ENCODE results near the gene SERPINB10. TPM values are rescaled to one million over a fixed set of nuclear protein-coding genes. Genes with fewer than 3 reads are reported as not detected.
A peak's percentile ranks its signal among the peaks of the same experiment; 100 is the strongest.

Gene SERPINB10
- total and polyA plus RNA-seq, 9 of the 15 experiments (the other 6 are each of a cell fraction or from before 2014, with no cell fraction given) = not detected

GRCh38 chr18:63936156-63936931 lies 28.6 kb downstream of the SERPINB10 start:
- intact Hi-C loops (cut with micrococcal nuclease) (loop anchor here (2.0 to 5.0 kb wide), 2 partner anchors 42 to 419 kb away; no protein-coding TSS in a partner anchor), in situ Hi-C loops (cut with MboI) (no loop called here)
- H3K36me3 ChIP-seq (ENCODE audit: control insufficient read depth, insufficient read depth, low read length) = no peaks in the 10 kb centered on the region
- BruUV-seq (replicated peaks) = no TSS peak
- peaks cover 0 to 6% of the 10 kb centered on the region in 2 experiments; a peak in 2 of 5 replicates for H3K4me1 ChIP-seq (replicated peaks in 1 of 2; ENCODE audit: control insufficient read depth in 2 of 2, insufficient read depth in 2 of 2, low read length in 2 of 2)
- ATAC-seq (peak; percentile 99), DNase-seq (ENCODE audit: extremely low read depth in 1 of 4, low spot score in 3 of 4) (peak; percentile 14 to 60 (median 24)), FAIRE-seq (no peak)
- H3K9me3 ChIP-seq (replicated peaks; ENCODE audit: control insufficient read depth, insufficient read depth, low read depth, low read length) = no peaks in the 10 kb centered on the region
- H3K9me1 ChIP-seq (ENCODE audit: control insufficient read depth, insufficient read depth, low read length) = no peaks in the 10 kb centered on the region
- H4K20me1 ChIP-seq (replicated peaks; ENCODE audit: control insufficient read depth, insufficient read depth, low read length) = no peaks in the 10 kb centered on the region
- no peak overlapping the region for H2AFZ ChIP-seq (ENCODE audit: low read depth, low read length)
- POLR2A ChIA-PET = no interaction called here
- H3K9ac ChIP-seq (ENCODE audit: insufficient read depth in 1 of 2, low read depth in 2 of 2, low read length in 2 of 2) = no peak overlapping the region
- H3K4me3 ChIP-seq = no peak overlapping the region
- CTCF ChIA-PET (ENCODE audit: low intra/inter-chr PET ratio) = interaction anchor here (0.5 kb wide), 2 partner anchors 58 to 419 kb away, joined by 3 read pairs; no protein-coding TSS in a partner anchor
- no peak overlapping the region for H3K27ac ChIP-seq (ENCODE audit: extremely low read depth, low read depth, low read length)
- H3K27me3 ChIP-seq (ENCODE audit: control insufficient read depth in 2 of 2, insufficient read depth in 2 of 2, low read length in 2 of 2) = no peaks in the 10 kb centered on the region
- H3K4me2 ChIP-seq (ENCODE audit: insufficient read depth, low read length) = no peak overlapping the region
- 0% methylated on average over 18 of the region's 54 CpGs for WGBS (ENCODE audit: insufficient coverage, low coverage, missing lambda C conversion rate)
- H3K79me2 ChIP-seq (ENCODE audit: control insufficient read depth, insufficient read depth, low read length) = no peaks in the 10 kb centered on the region
- no peak for TF ChIP-seq RBM22 (IDR thresholded peaks at IDR 0.05; ENCODE audit: low read depth, low read length, poor library complexity, severe bottlenecking)
- TF ChIP-seq SMC3 (conservative IDR thresholded peaks at IDR 0.05; ENCODE audit: insufficient read depth, low read depth, low read length) = 0 out of 2 replicates have a peak, but pooled peaks have one; percentile 20
- TF ChIP-seq CC2D1A (IDR thresholded peaks at IDR 0.05) = no peak
- no peak for TF ChIP-seq PURB (CRISPR knock-in tag; IDR thresholded peaks at IDR 0.05; ENCODE audit: low read depth)
- peak; percentile 34 to 48 (median 44); a peak in 5 of 6 replicates for TF ChIP-seq CTCF (IDR thresholded peaks at IDR 0.05 in 2 of 3, conservative IDR thresholded peaks at IDR 0.05 in 1 of 3; ENCODE audit: insufficient read depth in 2 of 3, low read depth in 1 of 3, low read length in 3 of 3)
- no peak for TF ChIP-seq CHD4 (IDR thresholded peaks at IDR 0.05; ENCODE audit: insufficient read depth, insufficient replicate concordance, low read depth, low read length, poor library complexity, severe bottlenecking)
- TF ChIP-seq CBFA2T3 (IDR thresholded peaks at IDR 0.05) = no peak
- TF ChIP-seq THAP12 (CRISPR knock-in tag; IDR thresholded peaks at IDR 0.05) = no peak
- no peak for TF ChIP-seq ZNF165 (CRISPR knock-in tag; IDR thresholded peaks at IDR 0.05; ENCODE audit: borderline replicate concordance)
- TF ChIP-seq, protein P1, sequence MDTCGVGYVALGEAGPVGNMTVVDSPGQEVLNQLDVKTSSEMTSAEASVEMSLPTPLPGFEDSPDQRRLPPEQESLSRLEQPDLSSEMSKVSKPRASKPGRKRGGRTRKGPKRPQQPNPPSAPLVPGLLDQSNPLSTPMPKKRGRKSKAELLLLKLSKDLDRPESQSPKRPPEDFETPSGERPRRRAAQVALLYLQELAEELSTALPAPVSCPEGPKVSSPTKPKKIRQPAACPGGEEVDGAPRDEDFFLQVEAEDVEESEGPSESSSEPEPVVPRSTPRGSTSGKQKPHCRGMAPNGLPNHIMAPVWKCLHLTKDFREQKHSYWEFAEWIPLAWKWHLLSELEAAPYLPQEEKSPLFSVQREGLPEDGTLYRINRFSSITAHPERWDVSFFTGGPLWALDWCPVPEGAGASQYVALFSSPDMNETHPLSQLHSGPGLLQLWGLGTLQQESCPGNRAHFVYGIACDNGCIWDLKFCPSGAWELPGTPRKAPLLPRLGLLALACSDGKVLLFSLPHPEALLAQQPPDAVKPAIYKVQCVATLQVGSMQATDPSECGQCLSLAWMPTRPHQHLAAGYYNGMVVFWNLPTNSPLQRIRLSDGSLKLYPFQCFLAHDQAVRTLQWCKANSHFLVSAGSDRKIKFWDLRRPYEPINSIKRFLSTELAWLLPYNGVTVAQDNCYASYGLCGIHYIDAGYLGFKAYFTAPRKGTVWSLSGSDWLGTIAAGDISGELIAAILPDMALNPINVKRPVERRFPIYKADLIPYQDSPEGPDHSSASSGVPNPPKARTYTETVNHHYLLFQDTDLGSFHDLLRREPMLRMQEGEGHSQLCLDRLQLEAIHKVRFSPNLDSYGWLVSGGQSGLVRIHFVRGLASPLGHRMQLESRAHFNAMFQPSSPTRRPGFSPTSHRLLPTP (IDR thresholded peaks at IDR 0.05; ENCODE audit: borderline replicate concordance, extremely low read depth, insufficient read length) = no peak
- no peak for TF ChIP-seq SLC30A9 (CRISPR knock-in tag; IDR thresholded peaks at IDR 0.05)
- TF ChIP-seq RB1 (IDR thresholded peaks at IDR 0.05; ENCODE audit: low read depth) = no peak
- no peak for TF ChIP-seq GATAD2B (IDR thresholded peaks at IDR 0.05; ENCODE audit: borderline replicate concordance)
- TF ChIP-seq TCF7 (IDR thresholded peaks at IDR 0.05; ENCODE audit: borderline replicate concordance) = no peak
